PC-9 (cell line): ENCODE measurements around the gene WDR38. TPM values are rescaled to one million over a fixed set of nuclear protein-coding genes. Genes with fewer than 3 reads are reported as not detected.

Experiments used
- BruUV-seq: library from RNA; stranded (reverse); fragments of 400-500 nt; replicated peaks from 2 replicates; lab custom pipeline; 2021; lab: Mats Ljungman, UMichigan
- CTCF ChIA-PET: fragments of 300-600 bp; sonication (Branson Sonifier 250); formaldehyde crosslinking; loops from one replicate; lab custom pipeline; 2022; ENCODE audit warnings: antibody characterized with exemption; lab: Charles Lee
- POLR2A ChIA-PET: fragments of 300-600 bp; sonication (Branson Sonifier 250); formaldehyde crosslinking; loops from one replicate; lab custom pipeline; 2022; ENCODE audit warnings: antibody characterized with exemption; ENCODE audit not compliant: unreplicated experiment; lab: Charles Lee
- DNase-seq, 2 experiments: peaks; one replicate each; pipeline versions ENCODE4 v3.0.0 to v3.0.0-alpha.2; 2015 to 2022; ENCODE audit warnings: mixed read lengths in 1 of 2
- H2AFZ ChIP-seq: fragments of 200-600 bp; sonication (generic); 2 replicates; pipeline ENCODE4 v1.8.1; 2017; ENCODE audit warnings: antibody characterized with exemption
- H3F3A ChIP-seq: fragments of 200-600 bp; sonication (generic); 2 replicates; pipeline ENCODE4 v1.8.1; 2017; ENCODE audit warnings: antibody characterized with exemption, mild to moderate bottlenecking, low read depth; ENCODE audit not compliant: insufficient read depth
- H3K27ac ChIP-seq: fragments of 200-600 bp; sonication (generic); 2 replicates; pipeline ENCODE4 v1.6.1; 2016; ENCODE audit warnings: mixed run types
- H3K27me3 ChIP-seq: fragments of 200-600 bp; sonication (generic); 2 replicates; pipeline ENCODE4 v1.6.1; 2016; ENCODE audit warnings: low read depth, mixed run types; ENCODE audit not compliant: insufficient read depth
- H3K36me3 ChIP-seq: fragments of 200-600 bp; sonication (generic); 2 replicates; pipeline ENCODE4 v1.6.1; 2016; ENCODE audit warnings: low read depth, mixed run types
- H3K4me1 ChIP-seq: fragments of 200-600 bp; sonication (generic); replicated peaks from 2 replicates; pipeline ENCODE4 v1.6.1; 2016; ENCODE audit warnings: mixed run types; ENCODE audit not compliant: insufficient read depth
- H3K4me2 ChIP-seq: fragments of 200-600 bp; sonication (generic); 2 replicates; pipeline ENCODE4 v1.6.1; 2017; ENCODE audit warnings: mixed run types
- H3K4me3 ChIP-seq: fragments of 200-600 bp; sonication (generic); 2 replicates; pipeline ENCODE4 v1.6.1; 2016; ENCODE audit warnings: mixed run types
- H3K79me2 ChIP-seq: fragments of 200-600 bp; sonication (generic); 2 replicates; pipeline ENCODE4 v1.6.1; 2017; ENCODE audit warnings: low read depth, mixed run types
- H3K9me2 ChIP-seq: fragments of 200-600 bp; sonication (generic); 2 replicates; pipeline ENCODE4 v1.8.1; 2017; ENCODE audit warnings: mild to moderate bottlenecking; ENCODE audit not compliant: insufficient read depth
- H3K9me3 ChIP-seq: fragments of 200-600 bp; sonication (generic); 2 replicates; pipeline ENCODE4 v1.8.1; 2016; ENCODE audit warnings: low read depth; ENCODE audit not compliant: insufficient read depth
- H4K20me1 ChIP-seq: fragments of 200-600 bp; sonication (generic); 2 replicates; pipeline ENCODE4 v1.8.1; 2017; ENCODE audit not compliant: insufficient read depth
- EZH2 ChIP-seq: fragments of 200-600 bp; sonication (generic); IDR thresholded peaks from 2 replicates; pipeline ENCODE4 v1.8.0; 2017; ENCODE audit warnings: antibody characterized with exemption, low read depth
- intact Hi-C: fragments of 100-400 bp; cut with micrococcal nuclease; formaldehyde crosslinking; loops from one replicate; pipeline ENCODE4 v1.10.0; 2022; ENCODE audit not compliant: unreplicated experiment
- total RNA-seq: library from RNA; stranded (reverse); gene quantifications from 2 replicates; pipeline ENCODE4 v1.2.3, GENCODE V29; 2021
- TF ChIP-seq, protein P1 (sequence below): fragments of 200-600 bp; sonication (generic); conservative IDR thresholded peaks from 2 replicates; pipeline ENCODE4 v1.6.1; 2017; ENCODE audit warnings: mixed run types, antibody characterized with exemption, mild to moderate bottlenecking, moderate library complexity

The WDR38 gene
- total RNA-seq, 1 experiment from 2014 or later: not detected

DNA sequence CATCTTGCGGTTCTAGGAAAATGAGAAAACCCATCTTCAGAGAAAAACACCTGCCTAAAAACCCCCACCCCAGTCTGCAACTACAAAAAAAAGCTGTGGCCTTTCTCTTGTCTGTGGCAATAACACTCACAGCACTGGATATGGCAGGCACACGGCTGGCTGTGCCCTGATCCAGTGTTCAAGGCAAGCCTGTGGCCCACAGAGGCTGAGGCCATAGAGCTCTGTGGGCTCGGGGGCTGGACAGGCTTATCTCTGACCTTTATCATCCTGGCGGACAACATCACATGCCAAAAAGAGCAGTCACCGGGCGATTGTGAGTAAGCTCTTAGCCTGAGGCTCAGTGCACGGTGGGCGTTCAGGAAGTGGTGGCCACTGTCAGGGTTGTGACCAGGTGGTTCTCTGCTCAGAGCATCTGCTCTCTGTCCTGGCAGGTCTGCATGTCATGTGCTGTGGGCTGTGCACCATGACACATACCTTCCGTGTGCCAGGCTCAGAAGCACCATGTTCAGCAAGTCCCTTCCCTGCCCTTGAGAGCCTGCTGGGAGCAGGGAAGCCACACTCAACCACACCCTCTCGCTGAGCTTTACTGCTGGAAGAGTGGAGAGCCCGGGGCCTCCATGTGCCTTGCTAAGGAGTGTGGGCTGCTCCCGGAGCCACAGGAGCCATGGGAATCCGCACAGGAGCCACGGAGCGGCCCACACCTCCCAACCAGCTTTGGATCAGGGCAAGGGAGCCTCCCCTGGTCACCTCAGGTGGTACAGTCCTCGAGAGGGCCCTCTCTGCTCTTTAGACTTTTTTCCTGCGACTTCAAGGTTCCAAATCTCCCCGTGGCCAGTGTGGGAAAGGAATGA, 34.6 kb upstream of the WDR38 start:
- ChIA-PET CTCF (interaction anchor here (0.6 to 2.1 kb wide), 7 partner anchors 16 to 47 kb away, joined by 3 to 7 read pairs (median 5); partner anchors contain the start of gene NR6A1), POLR2A (interaction anchor here (0.5 to 0.8 kb wide), 8 partner anchors 20 to 1534 kb away, joined by 3 to 36 read pairs (median 8); no protein-coding TSS in a partner anchor)
- no peaks in the 10 kb centered on the region for H3K27me3 ChIP-seq
- H4K20me1 ChIP-seq: no peaks in the 10 kb centered on the region
- TF ChIP-seq EZH2: no peak
- TF ChIP-seq, protein P1, sequence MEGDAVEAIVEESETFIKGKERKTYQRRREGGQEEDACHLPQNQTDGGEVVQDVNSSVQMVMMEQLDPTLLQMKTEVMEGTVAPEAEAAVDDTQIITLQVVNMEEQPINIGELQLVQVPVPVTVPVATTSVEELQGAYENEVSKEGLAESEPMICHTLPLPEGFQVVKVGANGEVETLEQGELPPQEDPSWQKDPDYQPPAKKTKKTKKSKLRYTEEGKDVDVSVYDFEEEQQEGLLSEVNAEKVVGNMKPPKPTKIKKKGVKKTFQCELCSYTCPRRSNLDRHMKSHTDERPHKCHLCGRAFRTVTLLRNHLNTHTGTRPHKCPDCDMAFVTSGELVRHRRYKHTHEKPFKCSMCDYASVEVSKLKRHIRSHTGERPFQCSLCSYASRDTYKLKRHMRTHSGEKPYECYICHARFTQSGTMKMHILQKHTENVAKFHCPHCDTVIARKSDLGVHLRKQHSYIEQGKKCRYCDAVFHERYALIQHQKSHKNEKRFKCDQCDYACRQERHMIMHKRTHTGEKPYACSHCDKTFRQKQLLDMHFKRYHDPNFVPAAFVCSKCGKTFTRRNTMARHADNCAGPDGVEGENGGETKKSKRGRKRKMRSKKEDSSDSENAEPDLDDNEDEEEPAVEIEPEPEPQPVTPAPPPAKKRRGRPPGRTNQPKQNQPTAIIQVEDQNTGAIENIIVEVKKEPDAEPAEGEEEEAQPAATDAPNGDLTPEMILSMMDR: no peak
- H2AFZ ChIP-seq: peak overlapping the region; percentile 83
- intact Hi-C loops: loop anchor here (1.0 to 2.0 kb wide), 4 partner anchors 8 to 39 kb away; partner anchors contain the start of gene WDR38
- no peaks in the 10 kb centered on the region for H3K9me2 ChIP-seq
- H3F3A ChIP-seq: peaks cover 35% of the 10 kb centered on the region
- peak; percentile 95 to 99 for DNase-seq
- H3K79me2 ChIP-seq: no peaks in the 10 kb centered on the region
- BruUV-seq: TSS peak; percentile 68
- H3K4me3 ChIP-seq: peak overlapping the region; percentile 16; the same call in 1 of the 2 replicates
- peak overlapping the region; percentile 79 for H3K27ac ChIP-seq
- peaks cover 31% of the 10 kb centered on the region for H3K4me1 ChIP-seq
- H3K4me2 ChIP-seq: peak overlapping the region; percentile 71
- H3K9me3 ChIP-seq: no peaks in the 10 kb centered on the region
- no peaks in the 10 kb centered on the region for H3K36me3 ChIP-seq

DNA sequence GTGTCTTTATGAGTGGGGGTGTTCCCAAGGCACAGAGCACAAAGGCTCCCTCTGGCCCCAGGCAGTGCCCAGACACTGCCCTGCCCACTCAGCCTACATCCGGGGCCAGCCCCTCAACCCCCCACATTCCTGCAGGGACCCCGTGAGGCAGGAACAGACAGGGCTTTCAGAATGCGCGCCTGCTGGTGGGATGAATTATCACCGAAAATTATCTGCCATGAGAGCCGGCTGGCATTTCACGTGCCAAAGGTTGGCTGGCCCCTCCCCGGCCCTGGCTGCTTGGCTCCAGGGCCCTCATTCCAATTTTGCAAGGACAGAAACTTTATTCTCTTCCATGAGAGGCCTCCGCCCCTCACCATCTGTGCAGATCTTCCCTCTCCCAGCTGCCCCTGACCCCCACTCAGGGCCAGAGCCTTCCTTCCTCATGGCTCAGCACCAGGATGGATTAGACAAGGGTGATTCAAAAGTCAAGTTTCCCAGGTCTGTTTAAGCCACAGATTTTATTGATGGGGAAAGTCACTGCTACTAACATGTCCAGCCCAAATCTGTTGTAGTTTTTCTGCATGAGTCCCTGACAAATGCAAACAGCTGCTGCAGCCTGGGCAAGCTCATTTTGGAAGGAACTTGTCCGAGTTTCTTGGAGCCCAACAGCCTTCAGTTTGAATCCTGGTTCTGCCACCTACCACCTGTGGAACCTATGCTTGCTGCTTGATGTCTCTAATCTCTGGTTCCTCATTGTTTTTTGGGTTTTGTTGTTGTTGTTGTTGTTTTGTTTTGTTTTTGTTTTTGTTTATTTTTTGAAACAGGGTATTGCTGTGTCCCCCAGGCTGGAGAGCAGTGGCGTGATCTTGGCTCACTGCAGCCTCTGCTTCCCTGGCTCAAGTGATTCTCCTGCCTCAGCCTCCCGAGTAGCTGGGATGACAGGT, 32.3 kb upstream of the WDR38 start:
- ChIA-PET POLR2A (no interaction called here), CTCF (no interaction called here)

More for the DNA sequence above, 32.3 kb upstream of the WDR38 start:
- Histone ChIP-seq H3F3A (peaks cover 31% of the 10 kb centered on the region), H3K9me3 (no peaks in the 10 kb centered on the region), H3K79me2 (no peaks in the 10 kb centered on the region), H3K4me3 (no peak overlapping the region), H3K27ac (no peak overlapping the region), H3K36me3 (no peaks in the 10 kb centered on the region), H3K4me2 (no peak overlapping the region), H3K9me2 (no peaks in the 10 kb centered on the region), H4K20me1 (no peaks in the 10 kb centered on the region), H3K4me1 (peaks cover 26% of the 10 kb centered on the region), H3K27me3 (no peaks in the 10 kb centered on the region), H2AFZ (no peak overlapping the region)
- BruUV-seq: no TSS peak
- intact Hi-C loops: no loop called here
- DNase-seq: no peak
- TF ChIP-seq, protein P1: no peak
- no peak for TF ChIP-seq EZH2
